Cerebellar nuclear complex (tissue), 1 donor: Measurements from ENCODE around the gene CDK4.

ENCODE experiments used
- DNase-seq, 2 experiments: peaks; one replicate each; lab custom pipeline; 2025; lab: John Stamatoyannopoulos, UW

Gene CDK4

GRCh38 chr12:57756406-57757341 is 4.6 kb upstream of the CDK4 start:
- DNase-seq, result no peak

GRCh38 chr12:57755454-57756372 is 3.6 kb upstream of the CDK4 start:
- DNase-seq, result no peak

- no peak for DNase-seq
Observed at GRCh38 chr12:57755194-57755453, 3.0 kb upstream of the CDK4 start.

GRCh38 chr12:57754411-57755193 is 2.5 kb upstream of the CDK4 start, which contains the start of gene MARCHF9:
TSS of gene MARCHF9 (plus strand) at chr12:57755103. CDS start at chr12:57755529, 426 bp downstream.
- DNase-seq, result peak; percentile 4 to 30

- DNase-seq, result no peak
Observed at GRCh38 chr12:57753756-57754337, 1.7 kb upstream of the CDK4 start.

GRCh38 chr12:57752668-57753000 is 524 bp upstream of the CDK4 start:
- DNase-seq, result no peak

GRCh38 chr12:57751432-57751787 is 700 bp downstream of the CDK4 start:
- no peak for DNase-seq

- DNase-seq, result no peak
Observed at GRCh38 chr12:57750561-57751431, 1.3 kb downstream of the CDK4 start.

GRCh38 chr12:57749061-57749460 is 3.0 kb downstream of the CDK4 start:
- DNase-seq, result no peak

- no peak for DNase-seq
Observed at GRCh38 chr12:57746025-57746424, 6.1 kb downstream of the CDK4 start.

- no peak for DNase-seq
Observed at GRCh38 chr12:57745485-57745881, 6.6 kb downstream of the CDK4 start.

- peak; percentile 94 to 97 for DNase-seq
Observed at GRCh38 chr12:57744777-57745484, 7.2 kb downstream of the CDK4 start, which contains the start of gene TSPAN31. TSS of gene TSPAN31 (plus strand) at chr12:57745039. CDS start at chr12:57745155, 116 bp downstream.

- no peak for DNase-seq
Observed at GRCh38 chr12:57744194-57744776, 7.8 kb downstream of the CDK4 start.

- no peak for DNase-seq
Observed at GRCh38 chr12:57743769-57744168, 8.3 kb downstream of the CDK4 start.

GRCh38 chr12:57741844-57742738 is 10.0 kb downstream of the CDK4 start:
- no peak for DNase-seq

GRCh38 chr12:57741413-57741789 is 10.7 kb downstream of the CDK4 start:
- no peak for DNase-seq

- no peak for DNase-seq
Observed at GRCh38 chr12:57740656-57741412, 11.3 kb downstream of the CDK4 start.
